Prostate gland (tissue), 2 donors: ENCODE results near the gene GPR151.

Experiments used
- POLR2A ChIP-seq: fragments of 450-650 bp; IDR thresholded peaks from one replicate; pipeline ENCODE4 v1.6.1; 2016; ENCODE audit warnings: antibody characterized with exemption, mild to moderate bottlenecking
- POLR2AphosphoS5 ChIP-seq: sonication (generic); formaldehyde crosslinking; IDR thresholded peaks from one replicate; pipeline ENCODE4 v1.6.1; 2017; ENCODE audit warnings: antibody characterized with exemption
- TF ChIP-seq, protein P1 (sequence below), 4 experiments: fragments of 200-600 bp in 2 of 4; fragments of 450-650 bp in 2 of 4; sonication (generic) in 2 of 4; IDR thresholded peaks; 1 replicate in 3 of 4; 2 replicates in 1 of 4; pipeline ENCODE4 v1.5.1; 2016 to 2019; ENCODE audit warnings: antibody characterized with exemption in 4 of 4, mild to moderate bottlenecking in 2 of 4, moderate library complexity in 2 of 4

DNA sequence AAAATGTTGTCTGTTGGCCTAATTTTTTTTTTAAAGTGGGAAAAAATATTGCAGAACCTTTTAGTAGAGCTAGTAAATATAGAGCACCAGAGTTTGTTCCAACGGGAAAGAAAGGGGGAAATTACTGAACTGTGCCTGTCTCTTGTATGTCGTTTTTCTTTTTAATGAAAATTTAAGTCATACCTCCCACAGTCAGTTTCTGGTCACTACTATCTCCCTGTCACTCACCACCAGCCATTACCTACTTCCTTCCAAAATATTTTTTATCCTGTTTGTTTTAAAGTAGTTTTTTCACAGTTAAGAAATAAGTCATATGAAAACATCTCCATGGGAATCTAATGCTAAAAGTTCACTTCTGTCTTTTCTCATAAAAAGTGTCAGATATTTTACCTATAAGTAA is 21.3 kb downstream of the GPR151 start:
- TF ChIP-seq, protein P1, sequence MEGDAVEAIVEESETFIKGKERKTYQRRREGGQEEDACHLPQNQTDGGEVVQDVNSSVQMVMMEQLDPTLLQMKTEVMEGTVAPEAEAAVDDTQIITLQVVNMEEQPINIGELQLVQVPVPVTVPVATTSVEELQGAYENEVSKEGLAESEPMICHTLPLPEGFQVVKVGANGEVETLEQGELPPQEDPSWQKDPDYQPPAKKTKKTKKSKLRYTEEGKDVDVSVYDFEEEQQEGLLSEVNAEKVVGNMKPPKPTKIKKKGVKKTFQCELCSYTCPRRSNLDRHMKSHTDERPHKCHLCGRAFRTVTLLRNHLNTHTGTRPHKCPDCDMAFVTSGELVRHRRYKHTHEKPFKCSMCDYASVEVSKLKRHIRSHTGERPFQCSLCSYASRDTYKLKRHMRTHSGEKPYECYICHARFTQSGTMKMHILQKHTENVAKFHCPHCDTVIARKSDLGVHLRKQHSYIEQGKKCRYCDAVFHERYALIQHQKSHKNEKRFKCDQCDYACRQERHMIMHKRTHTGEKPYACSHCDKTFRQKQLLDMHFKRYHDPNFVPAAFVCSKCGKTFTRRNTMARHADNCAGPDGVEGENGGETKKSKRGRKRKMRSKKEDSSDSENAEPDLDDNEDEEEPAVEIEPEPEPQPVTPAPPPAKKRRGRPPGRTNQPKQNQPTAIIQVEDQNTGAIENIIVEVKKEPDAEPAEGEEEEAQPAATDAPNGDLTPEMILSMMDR (IDR thresholded peaks at IDR 0.05): no peak
- TF ChIP-seq POLR2A (no peak), POLR2AphosphoS5 (no peak)
